Natural killer cell (primary cell): ENCODE results near the gene MYOZ3. TPM values are rescaled to one million over a fixed set of nuclear protein-coding genes. Genes with fewer than 3 reads are reported as not detected.
A peak's percentile ranks its signal among the peaks of the same experiment; 100 is the strongest.

ENCODE experiments used
- ATAC-seq, 3 donors: fragments of 150-1000 bp in 2 of 3; fragments of 200-7000 bp in 1 of 3; cut with Tn5 transposase; 1 replicate in 1 of 3; 2 replicates in 2 of 3; pipeline ENCODE4 v1.10.0; 2021; ENCODE audit warnings: mild to moderate bottlenecking in 2 of 3, moderate library complexity in 2 of 3
- DNase-seq, 2 donors: peaks; one replicate each; pipeline versions ENCODE4 v3.0.0 to v3.0.0-alpha.2; 2013 to 2021; ENCODE audit warnings: mixed read lengths in 1 of 2
- H3K27ac ChIP-seq: one replicate; pipeline ENCODE4 v1.5.1; 2013; ENCODE audit warnings: mild to moderate bottlenecking, low read length
- H3K27me3 ChIP-seq: one replicate; pipeline ENCODE4 v1.6.1; 2013; ENCODE audit warnings: low read length; ENCODE audit not compliant: control insufficient read depth, insufficient read depth
- H3K36me3 ChIP-seq: one replicate; pipeline ENCODE4 v1.6.1; 2013; ENCODE audit warnings: low read length; ENCODE audit not compliant: control insufficient read depth, insufficient read depth
- H3K4me1 ChIP-seq: one replicate; pipeline ENCODE4 v1.6.1; 2013; ENCODE audit warnings: low read length; ENCODE audit not compliant: control insufficient read depth, insufficient read depth
- H3K4me3 ChIP-seq: one replicate; pipeline ENCODE4 v1.5.1; 2013; ENCODE audit warnings: low read length
- H3K9me3 ChIP-seq: one replicate; pipeline ENCODE4 v1.6.1; 2013; ENCODE audit warnings: low read length; ENCODE audit not compliant: control insufficient read depth, insufficient read depth
- H3K27ac Mint-ChIP-seq, 2 donors: one replicate each; pipeline ENCODE4 v1.8.0; 2022; ENCODE audit warnings: mild to moderate bottlenecking in 2 of 2, mixed read lengths in 2 of 2, moderate library complexity in 1 of 2
- H3K27me3 Mint-ChIP-seq, 2 donors: one replicate each; pipeline ENCODE4 v1.8.0; 2022; ENCODE audit warnings: low read depth in 2 of 2, mixed read lengths in 2 of 2
- H3K36me3 Mint-ChIP-seq: one replicate; pipeline ENCODE4 v1.8.0; 2022; ENCODE audit warnings: mixed read lengths
- H3K4me1 Mint-ChIP-seq, 2 donors: one replicate each; pipeline ENCODE4 v1.8.0; 2022; ENCODE audit warnings: mixed read lengths in 2 of 2
- H3K4me3 Mint-ChIP-seq: one replicate; pipeline ENCODE4 v1.8.0; 2022; ENCODE audit warnings: mild to moderate bottlenecking, moderate library complexity, mixed read lengths
- H3K9me3 Mint-ChIP-seq, 2 donors: one replicate each; pipeline ENCODE4 v1.8.0; 2022; ENCODE audit warnings: mixed read lengths in 2 of 2
- CTCF ChIP-seq: fragments of 200-600 bp; IDR thresholded peaks from one replicate; pipeline ENCODE4 v1.8.0; 2022; ENCODE audit warnings: antibody characterized with exemption
- WGBS: methylation state at CpG from one replicate; pipeline ENCODE4 v1.1.7; 2013; ENCODE audit warnings: missing lambda C conversion rate; ENCODE audit not compliant: insufficient coverage; 5-methylcytosine and 5-hydroxymethylcytosine counted together
- intact Hi-C: fragments of 100-400 bp; cut with micrococcal nuclease; formaldehyde crosslinking; loops from one replicate; pipeline ENCODE4 v1.14.2; 2022
- total RNA-seq, 4 donors: library from RNA; stranded (reverse); fragments of 120-200 nt in 1 of 4; gene quantifications; one replicate each; pipeline versions ENCODE4 v1.2.3 to v1.2.4, GENCODE V29; 2013 to 2022

MYOZ3 gene
- total RNA-seq, 3 donors from 2014 or later (not counting 1 experiment from before 2014, with no cell fraction given), result not detected

- no peak overlapping the region for H3K4me3 ChIP-seq
- Mint-ChIP-seq H3K4me1 (no peaks in the 10 kb centered on the region), H3K36me3 (no peaks in the 10 kb centered on the region), H3K27me3 (peaks cover 8 to 16% of the 10 kb centered on the region in 2 donors), H3K9me3 (no peaks in the 10 kb centered on the region), H3K27ac (no peak overlapping the region), H3K4me3 (no peak overlapping the region)
- WGBS, result 96% methylated on average over 4 of the region's 4 CpGs
- no peak for TF ChIP-seq CTCF
- H3K4me1 ChIP-seq, result peaks cover 18% of the 10 kb centered on the region
- intact Hi-C loops, result no loop called here
- ATAC-seq (no peak), DNase-seq (no peak)
- no peaks in the 10 kb centered on the region for H3K9me3 ChIP-seq
- no peak overlapping the region for H3K27ac ChIP-seq
- peaks cover 12% of the 10 kb centered on the region for H3K27me3 ChIP-seq
- H3K36me3 ChIP-seq, result no peaks in the 10 kb centered on the region
Observed at GRCh38 chr5:150674341-150674821, 13.3 kb downstream of the MYOZ3 start.

DNA sequence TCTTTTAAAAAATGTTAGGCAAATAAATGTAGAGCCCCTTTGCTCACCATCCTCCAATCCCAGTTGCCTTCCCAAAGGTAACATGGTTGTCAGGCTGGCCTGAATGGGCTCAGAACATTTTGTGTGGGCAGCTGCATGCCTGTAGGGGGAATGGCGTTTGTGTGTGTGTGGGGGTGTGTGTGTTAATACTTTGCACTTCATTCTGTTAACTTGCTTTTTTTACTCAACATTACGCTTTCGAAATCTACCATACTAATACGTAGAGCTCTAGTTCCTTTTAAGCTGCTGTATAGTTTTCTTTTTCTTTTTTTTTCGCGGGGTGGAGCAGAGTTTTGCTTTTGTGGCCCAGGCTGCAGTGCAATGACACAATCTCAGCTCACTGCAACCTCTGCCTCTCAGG lies 14.0 kb downstream of the MYOZ3 start:
- Histone ChIP-seq H3K27ac (no peak overlapping the region), H3K4me1 (peaks cover 18% of the 10 kb centered on the region), H3K9me3 (no peaks in the 10 kb centered on the region), H3K36me3 (no peaks in the 10 kb centered on the region), H3K27me3 (peaks cover 12% of the 10 kb centered on the region), H3K4me3 (no peak overlapping the region)
- Mint-ChIP-seq H3K36me3 (no peaks in the 10 kb centered on the region), H3K9me3 (no peaks in the 10 kb centered on the region), H3K27me3 (peaks cover 5 to 12% of the 10 kb centered on the region in 2 donors), H3K4me3 (no peak overlapping the region), H3K4me1 (no peaks in the 10 kb centered on the region), H3K27ac (no peak overlapping the region)
- 92% methylated on average over 6 of the region's 6 CpGs for WGBS
- ATAC-seq (no peak), DNase-seq (no peak)
- TF ChIP-seq CTCF, result no peak
- intact Hi-C loops, result no loop called here

DNA sequence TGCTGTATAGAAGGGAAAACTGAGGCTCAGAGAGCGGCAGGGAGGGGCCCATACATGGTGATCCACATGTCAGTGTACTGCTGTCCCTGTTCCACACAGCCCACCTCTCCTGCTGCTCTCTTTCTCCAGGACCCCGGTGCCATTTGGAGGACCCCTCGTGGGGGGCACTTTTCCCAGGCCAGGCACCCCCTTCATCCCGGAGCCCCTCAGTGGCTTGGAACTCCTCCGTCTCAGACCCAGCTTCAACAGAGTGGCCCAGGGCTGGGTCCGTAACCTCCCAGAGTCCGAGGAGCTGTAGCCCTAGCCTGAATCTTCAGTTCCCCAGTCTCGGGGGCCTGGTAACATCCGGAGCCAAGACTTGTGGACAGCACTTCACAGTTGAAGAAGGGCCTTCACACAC lies 15.5 kb downstream of the MYOZ3 start:
- no peak overlapping the region for H3K27ac Mint-ChIP-seq
- H3K4me1 Mint-ChIP-seq, result no peaks in the 10 kb centered on the region
- no peaks in the 10 kb centered on the region for H3K27me3 Mint-ChIP-seq
- DNase-seq (no peak), ATAC-seq (no peak)
- Histone ChIP-seq H3K4me3 (no peak overlapping the region), H3K4me1 (peaks cover 14% of the 10 kb centered on the region), H3K27ac (no peak overlapping the region), H3K36me3 (no peaks in the 10 kb centered on the region), H3K27me3 (peaks cover 3% of the 10 kb centered on the region), H3K9me3 (no peaks in the 10 kb centered on the region)
- H3K4me3 Mint-ChIP-seq, result no peak overlapping the region
- WGBS, result 94% methylated on average over 9 of the region's 9 CpGs
- no peak for TF ChIP-seq CTCF
- no peaks in the 10 kb centered on the region for H3K9me3 Mint-ChIP-seq
- intact Hi-C loops, result no loop called here
- H3K36me3 Mint-ChIP-seq, result no peaks in the 10 kb centered on the region

DNA sequence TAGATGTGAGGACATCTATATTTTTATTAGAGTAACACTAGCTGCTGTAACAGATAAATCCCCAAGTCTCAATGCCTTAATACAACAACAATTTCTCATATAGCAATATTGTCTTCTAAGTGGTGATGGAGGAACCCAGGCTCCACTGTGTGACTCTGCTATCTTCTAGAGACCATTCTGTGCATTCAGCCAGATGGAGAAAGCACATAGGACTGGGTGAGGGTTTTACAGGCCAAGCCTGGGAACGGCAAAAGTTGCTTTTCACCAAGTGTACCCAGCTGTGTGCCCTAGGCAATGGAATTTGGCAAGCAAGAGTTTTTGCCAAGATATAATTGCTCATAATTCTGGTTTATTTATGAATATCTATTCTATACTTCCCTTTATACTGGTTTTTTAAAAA lies 28.1 kb downstream of the MYOZ3 start:
- no peaks in the 10 kb centered on the region for H3K27me3 ChIP-seq
- H3K27ac ChIP-seq, result no peak overlapping the region
- H3K4me3 ChIP-seq, result no peak overlapping the region
- Mint-ChIP-seq H3K36me3 (peaks cover 27% of the 10 kb centered on the region), H3K9me3 (no peaks in the 10 kb centered on the region), H3K4me1 (no peaks in the 10 kb centered on the region), H3K27me3 (no peaks in the 10 kb centered on the region), H3K4me3 (no peak overlapping the region), H3K27ac (peak overlapping the region in 1 of 2 donors; percentile 9)
- intact Hi-C loops, result no loop called here
- no peaks in the 10 kb centered on the region for H3K4me1 ChIP-seq
- H3K9me3 ChIP-seq, result no peaks in the 10 kb centered on the region
- no peak for TF ChIP-seq CTCF
- no peak for DNase-seq
- peaks cover 42% of the 10 kb centered on the region for H3K36me3 ChIP-seq
- ATAC-seq, result no peak
- 100% methylated on average over 1 of the region's 1 CpG for WGBS
